ENCODE measurements around the gene PLEKHG2.

The PLEKHG2 gene

DNA sequence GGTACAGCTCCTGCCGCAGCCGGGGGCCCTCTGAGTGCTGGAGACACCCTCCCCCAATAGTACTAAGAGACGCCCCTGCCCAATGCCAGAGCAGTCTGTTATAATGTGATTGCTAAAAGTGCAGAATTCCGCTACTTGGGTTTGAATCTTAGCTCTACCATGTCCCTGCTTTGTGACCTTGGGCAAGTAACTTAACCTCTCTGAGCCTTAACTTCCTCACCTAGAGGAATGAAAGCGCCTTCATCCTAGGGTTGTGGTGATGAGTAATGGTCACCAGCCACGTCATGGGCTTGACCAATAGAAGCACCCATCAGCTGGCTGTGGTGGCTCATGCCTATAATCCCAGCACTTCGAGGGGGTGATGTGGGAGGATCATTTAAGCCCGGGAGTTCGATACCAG is 6.5 kb downstream of the PLEKHG2 start:
- DNase-seq (ENCODE audit: low read depth): no peak

DNA sequence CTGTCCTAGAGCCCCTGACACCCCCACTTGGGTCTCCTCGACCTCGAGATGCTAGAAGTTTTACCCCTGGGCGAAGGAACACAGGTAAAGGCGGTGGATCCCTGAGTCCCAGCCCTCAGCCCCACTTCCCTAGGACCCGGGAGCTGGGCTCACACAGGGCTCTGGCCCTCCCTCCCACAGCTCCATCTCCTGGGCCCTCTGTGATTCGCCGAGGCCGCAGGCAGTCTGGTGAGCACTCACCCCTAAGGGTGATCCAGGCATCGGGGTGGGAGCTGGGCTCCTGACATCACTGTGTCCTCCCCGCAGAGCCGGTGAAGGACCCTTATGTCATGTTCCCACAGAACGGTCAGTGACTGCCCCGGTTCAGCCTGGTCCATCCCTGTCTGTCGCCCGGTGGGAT is 8.3 kb downstream of the PLEKHG2 start:
- no peak for DNase-seq (ENCODE audit: low read depth)

DNA sequence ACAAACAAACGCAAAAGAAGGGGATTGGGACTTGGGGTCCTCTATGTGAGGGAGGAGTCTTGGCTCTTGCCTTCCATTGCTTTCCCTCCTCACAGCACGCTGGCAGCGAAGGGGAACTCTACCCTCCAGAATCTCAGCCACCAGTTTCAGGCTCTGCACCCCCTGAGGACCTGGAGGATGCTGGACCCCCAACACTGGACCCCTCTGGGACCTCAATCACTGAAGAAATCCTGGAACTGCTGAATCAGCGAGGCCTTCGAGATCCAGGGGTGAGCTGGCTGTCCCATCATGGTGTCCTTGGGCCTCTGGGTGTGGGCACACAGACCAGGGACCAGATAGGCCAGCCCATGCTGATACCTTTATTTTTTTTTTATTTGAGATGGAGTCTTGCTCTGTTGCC is 9.6 kb downstream of the PLEKHG2 start:
- no peak for DNase-seq (ENCODE audit: low read depth)

DNA sequence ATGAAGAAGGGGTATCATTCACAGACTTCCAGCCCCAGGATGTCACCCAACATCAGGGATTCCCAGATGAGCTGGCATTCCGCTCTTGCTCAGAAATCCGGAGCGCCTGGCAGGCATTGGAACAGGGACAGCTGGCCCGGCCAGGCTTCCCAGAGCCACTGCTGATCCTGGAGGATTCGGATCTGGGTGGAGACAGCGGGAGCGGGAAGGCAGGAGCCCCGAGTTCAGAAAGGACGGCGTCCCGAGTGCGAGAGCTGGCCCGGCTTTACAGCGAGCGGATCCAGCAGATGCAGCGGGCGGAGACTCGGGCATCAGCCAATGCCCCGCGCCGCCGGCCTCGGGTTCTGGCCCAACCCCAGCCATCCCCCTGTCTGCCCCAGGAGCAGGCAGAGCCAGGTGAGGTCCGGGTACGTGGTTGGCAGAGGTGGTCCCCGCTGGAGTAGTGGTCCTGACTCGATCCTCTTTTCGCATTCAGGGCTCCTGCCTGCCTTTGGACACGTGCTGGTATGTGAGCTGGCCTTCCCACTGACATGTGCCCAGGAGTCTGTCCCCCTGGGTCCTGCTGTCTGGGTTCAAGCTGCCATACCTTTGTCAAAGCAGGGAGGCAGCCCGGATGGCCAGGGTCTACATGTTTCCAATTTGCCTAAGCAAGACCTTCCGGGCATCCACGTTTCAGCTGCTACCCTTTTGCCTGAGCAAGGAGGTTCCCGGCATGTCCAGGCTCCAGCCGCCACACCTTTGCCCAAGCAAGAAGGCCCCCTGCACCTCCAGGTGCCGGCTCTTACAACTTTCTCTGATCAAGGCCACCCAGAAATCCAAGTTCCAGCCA is 11.0 kb downstream of the PLEKHG2 start:
- DNase-seq (ENCODE audit: low read depth): no peak

DNA sequence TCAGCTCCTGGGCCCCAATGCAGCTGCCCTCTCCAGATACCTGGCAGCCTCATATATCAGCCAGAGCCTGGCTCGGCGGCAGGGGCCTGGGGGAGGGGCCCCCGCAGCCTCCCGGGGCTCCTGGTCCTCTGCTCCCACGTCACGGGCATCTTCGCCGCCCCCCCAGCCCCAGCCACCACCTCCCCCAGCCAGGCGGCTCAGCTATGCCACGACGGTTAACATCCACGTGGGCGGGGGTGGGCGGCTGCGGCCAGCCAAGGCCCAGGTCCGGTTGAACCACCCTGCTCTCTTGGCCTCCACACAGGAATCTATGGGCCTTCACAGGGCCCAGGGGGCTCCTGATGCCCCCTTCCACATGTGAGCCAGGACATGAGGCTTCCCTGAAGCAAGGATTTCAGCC is 12.5 kb downstream of the PLEKHG2 start:
- DNase-seq (ENCODE audit: low read depth): no peak

DNA sequence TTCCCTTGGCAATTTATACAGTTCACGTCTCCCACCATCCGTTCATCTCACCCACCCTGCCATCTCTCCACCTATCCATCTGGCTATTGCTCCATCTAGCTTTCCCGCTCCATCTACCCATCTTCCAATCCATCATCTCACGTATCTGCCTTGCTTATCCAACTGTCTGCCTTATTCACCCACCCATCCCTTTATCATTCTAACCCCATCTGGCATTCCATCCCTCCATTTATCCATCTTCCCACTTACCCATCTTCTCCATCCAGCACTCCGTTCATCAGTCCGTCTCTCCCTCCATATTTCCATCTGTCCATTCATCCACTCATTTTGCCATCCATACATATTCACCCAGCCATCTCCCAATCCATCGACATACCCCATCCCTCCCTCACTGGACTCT is 13.3 kb downstream of the PLEKHG2 start:
- DNase-seq (ENCODE audit: low read depth): no peak

DNA sequence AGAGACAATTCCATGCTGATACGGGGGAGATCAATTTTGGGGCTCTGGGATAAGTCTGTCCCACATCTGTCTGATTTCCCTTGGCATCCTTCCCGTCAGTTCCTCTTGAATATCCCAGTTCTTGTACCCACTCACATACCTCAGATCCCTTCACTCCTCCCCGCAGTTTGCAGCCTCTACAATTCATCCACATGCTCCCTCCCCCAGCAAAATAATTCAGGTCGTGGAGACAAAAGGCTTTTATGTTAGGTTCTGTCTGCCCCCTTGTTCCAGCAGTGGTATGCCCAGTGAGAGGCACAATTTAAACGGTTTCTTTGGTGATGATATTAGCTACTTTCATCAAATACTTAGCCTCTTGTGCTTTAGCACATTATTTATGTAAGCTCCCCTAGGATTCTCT is 13.7 kb downstream of the PLEKHG2 start:
- no peak for DNase-seq (ENCODE audit: low read depth)

- DNase-seq (ENCODE audit: low read depth): no peak
Observed at GRCh38 chr19:39427707-39428106, 15.2 kb downstream of the PLEKHG2 start.

DNA sequence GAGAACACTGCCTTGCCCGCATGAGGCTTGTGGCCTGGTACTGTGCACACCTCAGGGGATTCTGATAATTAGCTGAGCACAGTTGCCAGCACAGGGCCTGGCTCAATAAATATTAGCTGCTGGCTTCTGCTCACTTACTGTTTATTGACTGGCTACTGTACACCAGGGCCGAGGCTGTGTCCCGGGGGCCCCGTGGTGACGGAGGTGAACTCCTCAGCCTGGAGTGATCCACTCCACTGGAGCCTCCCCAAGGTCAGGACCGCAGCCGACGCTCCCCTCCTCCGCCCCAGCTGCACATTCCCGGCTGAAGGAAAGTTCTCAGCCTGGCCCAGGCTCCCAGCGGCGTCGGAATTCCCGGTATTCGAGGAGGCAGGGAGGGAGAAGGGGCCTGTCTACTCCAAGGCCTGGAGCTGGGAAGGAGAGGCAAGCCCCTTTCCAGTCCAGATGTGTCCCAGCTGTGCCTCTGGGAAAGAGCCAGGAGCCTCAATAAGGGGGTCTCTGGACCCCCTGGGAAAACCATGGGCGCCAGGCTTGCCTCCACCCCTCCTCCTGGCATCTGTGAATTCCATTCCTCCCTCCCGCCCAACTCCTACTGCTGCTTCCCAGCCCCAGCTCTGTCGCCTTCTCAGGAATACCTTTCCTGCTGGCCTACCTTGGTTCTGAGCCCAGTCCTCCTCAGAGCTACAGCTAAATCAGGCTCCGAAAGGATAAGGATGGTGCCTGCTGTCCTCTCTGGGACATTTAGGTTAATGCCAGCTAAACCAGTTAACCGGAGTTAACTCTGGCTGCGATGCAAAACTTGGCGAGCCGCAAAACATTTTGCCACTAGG is 16.0 kb downstream of the PLEKHG2 start:
- no peak for DNase-seq (ENCODE audit: low read depth)

GRCh38 chr19:39430675-39431593 is 18.5 kb downstream of the PLEKHG2 start:
- DNase-seq (ENCODE audit: low read depth): no peak

DNA sequence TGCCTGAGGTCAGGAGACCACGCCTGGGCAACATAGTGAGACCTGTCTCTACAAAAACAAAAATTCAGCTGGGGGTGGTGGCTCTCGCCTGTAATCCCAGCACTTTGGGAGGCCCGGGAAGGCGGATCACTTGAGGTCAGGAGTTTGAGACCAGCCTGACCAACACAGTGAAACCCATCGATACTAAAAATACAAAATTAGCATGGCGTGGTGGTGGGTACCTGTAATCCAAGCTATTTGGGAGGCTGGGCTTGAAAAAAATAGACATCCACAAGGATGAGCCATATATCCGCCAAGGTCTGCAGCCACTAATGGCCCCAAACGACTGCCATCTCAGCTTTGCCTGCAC is 20.2 kb downstream of the PLEKHG2 start:
- no peak for DNase-seq (ENCODE audit: low read depth)

- DNase-seq (ENCODE audit: low read depth): no peak
Observed at GRCh38 chr19:39433480-39434079, 21.1 kb downstream of the PLEKHG2 start.

GRCh38 chr19:39434123-39435076 is 21.9 kb downstream of the PLEKHG2 start:
- DNase-seq (ENCODE audit: low read depth): no peak

- DNase-seq (ENCODE audit: low read depth): peak; percentile 99
Observed at GRCh38 chr19:39435499-39436349, 23.3 kb downstream of the PLEKHG2 start, which contains the start of gene RPS16. Gene RPS16 (minus strand): TSS chr19:39435949. CDS start chr19:39435895, 54 bp downstream.

GRCh38 chr19:39436350-39436716 is 23.9 kb downstream of the PLEKHG2 start:
- no peak for DNase-seq (ENCODE audit: low read depth)

DNA sequence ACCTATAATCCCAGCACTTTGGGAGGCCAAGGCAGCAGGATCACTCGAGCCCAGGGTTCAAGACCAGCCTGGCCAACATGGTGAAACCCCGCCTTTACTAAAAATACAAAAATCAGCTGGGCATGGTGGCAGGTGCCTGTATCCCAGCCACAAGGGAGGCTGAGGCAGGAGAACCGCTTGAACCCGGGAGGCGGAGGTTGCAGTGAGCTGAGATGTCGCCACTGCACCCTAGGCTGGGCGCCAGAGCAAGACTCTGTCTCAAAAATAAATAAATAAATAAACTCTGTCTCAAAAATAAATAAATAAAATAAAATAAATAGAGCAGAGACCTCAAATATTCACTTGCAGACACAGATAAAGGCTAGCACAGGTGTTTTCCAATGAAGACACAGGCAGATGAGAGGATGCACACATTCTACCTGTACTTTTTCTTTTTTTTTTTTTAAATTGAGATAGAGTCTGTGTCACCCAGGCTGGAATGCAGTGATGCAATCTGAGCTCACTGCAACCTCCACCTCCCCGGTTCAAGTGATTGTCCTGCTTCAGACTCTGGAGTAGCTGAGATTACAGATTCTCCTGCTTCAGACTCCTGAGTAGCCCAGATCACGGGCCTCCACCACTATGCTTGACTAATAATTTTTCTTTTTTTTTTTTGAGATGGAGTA is 25.9 kb downstream of the PLEKHG2 start:
- no peak for DNase-seq (ENCODE audit: low read depth)

DNA sequence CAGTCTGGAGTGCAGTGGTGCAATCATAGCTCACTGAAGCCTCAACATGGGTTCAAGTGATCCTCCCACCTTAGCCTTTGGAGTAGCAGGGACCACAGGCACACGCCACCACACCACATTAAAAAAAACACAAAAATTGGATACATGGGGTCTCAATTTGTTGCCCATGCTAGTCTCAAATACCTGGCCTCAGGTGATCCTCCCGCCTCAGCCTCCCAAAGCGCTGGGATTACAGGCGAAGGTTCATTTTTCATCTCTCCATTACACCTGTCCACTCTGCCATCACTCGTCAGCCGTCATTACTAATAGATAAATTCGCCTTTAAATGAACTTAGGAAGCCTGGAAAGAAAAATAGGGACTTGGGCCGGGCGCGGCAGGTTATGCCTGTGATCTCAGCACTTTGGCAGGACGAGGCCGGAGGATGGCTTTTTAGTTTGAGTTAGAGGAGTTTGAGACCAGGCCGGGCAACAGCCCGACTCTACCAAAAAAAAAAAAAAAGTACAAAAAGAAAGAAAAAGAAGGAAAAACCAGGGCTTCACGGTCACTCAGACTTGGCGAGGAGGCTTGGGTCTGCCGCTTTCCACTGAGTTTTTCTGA is 32.2 kb downstream of the PLEKHG2 start:
- no peak for DNase-seq (ENCODE audit: low read depth)

DNA sequence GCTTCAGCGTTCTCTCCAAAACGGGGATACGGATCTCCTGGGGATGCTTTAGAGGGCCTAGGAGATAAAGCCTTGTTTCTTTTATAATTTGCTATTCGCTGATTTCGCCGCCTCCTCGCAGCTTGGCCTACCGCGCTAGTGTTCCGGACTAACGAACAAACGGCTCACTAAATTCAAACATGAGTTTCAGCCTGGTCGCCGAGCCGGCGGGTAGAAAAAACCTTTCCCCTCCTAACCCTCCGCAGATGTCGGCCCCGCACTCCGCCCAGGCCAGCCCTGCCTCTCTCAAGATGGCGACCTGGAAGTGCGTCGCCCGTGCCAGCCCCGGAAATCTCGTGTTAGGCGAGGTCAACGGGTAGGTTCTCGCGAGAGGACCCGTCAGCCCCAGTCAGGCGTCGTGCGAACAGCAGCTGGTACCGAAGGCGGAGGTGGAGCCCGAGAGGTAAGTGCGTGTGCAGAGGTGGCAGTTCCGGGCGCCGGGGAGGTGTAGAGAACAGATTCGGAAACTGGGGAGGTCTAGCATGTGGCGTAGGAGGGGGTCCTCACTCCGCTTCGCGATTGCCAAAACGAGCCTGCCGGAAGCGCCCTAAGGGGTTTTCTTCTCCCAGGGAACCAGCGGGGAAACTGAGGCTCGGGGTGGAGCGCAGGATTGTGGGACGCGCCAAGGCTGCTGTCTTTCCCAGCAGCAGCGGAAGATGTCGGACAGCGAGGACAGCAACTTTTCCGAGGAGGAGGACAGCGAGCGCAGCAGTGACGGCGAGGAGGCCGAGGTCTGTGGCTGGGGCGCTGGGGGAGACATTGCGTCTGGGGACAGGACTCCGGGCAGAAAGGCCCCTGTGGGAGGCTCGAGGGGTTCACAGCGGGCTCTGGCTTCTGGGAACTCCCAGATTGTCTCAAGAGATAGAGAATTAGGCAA is 33.0 kb downstream of the PLEKHG2 start, which contains the start of gene SUPT5H:
Gene SUPT5H (plus strand): TSS at position 387 of the 916 bp plus-strand sequence. CDS start 309 bp downstream, at position 696.
- peak; percentile 95 for DNase-seq (ENCODE audit: low read depth)

All from stimulated activated CD8-positive, alpha-beta memory T cell treated with anti-CD3 and anti-CD28 coated beads, Interleukin-7, amount 100 ng/mL, for 24 hours (primary cell).